PC-3 (cell line): Measurements from ENCODE around the gene IQSEC1.

Source experiments
- EZH2phosphoT487 ChIP-seq: fragments of 300-600 bp; sonication (generic); IDR thresholded peaks from 2 replicates; pipeline ENCODE4 v1.6.1; 2018; ENCODE audit warnings: mild to moderate bottlenecking, antibody characterized with exemption, low read length, borderline replicate concordance
- TF ChIP-seq, protein P1 (sequence below): fragments of 300-600 bp; sonication (generic); conservative IDR thresholded peaks from 2 replicates; pipeline ENCODE4 v1.5.1; 2017; ENCODE audit warnings: antibody characterized with exemption, low read depth, mild to moderate bottlenecking, low read length

DNA sequence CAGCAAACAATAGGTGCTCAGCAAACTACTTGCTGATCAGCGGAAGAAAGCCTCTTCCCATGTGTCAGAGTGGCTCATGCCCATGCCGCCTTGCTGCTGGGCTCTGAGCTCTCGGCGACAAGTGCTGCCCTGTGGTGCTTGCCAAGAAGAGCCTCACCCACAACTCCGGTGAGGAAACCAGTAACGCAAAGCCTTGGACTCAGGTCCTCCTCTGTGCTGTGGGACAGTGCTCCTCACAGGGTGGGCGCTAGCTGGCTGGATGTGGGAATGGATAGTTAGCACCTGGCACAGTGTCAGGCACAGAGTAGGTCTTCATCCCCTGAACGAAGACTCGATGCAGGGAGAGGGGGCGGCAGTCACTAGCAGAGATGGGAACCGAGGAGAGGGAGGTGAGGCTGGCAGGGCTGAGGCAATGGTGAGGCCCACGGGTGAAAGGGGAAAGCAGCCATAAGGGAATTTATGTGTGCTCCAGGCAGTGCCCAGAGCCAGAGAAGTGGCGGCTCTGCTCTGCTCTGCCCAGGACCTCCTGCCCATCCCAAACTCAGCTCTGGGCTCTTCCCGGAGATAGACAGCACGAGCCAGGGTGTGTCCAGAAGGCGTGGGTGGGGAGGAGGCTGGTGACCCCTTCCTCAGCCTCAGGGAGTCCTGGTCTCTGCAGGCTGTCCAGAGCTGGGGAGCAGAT, 55.7 kb downstream of the IQSEC1 start:
- TF ChIP-seq, protein P1, sequence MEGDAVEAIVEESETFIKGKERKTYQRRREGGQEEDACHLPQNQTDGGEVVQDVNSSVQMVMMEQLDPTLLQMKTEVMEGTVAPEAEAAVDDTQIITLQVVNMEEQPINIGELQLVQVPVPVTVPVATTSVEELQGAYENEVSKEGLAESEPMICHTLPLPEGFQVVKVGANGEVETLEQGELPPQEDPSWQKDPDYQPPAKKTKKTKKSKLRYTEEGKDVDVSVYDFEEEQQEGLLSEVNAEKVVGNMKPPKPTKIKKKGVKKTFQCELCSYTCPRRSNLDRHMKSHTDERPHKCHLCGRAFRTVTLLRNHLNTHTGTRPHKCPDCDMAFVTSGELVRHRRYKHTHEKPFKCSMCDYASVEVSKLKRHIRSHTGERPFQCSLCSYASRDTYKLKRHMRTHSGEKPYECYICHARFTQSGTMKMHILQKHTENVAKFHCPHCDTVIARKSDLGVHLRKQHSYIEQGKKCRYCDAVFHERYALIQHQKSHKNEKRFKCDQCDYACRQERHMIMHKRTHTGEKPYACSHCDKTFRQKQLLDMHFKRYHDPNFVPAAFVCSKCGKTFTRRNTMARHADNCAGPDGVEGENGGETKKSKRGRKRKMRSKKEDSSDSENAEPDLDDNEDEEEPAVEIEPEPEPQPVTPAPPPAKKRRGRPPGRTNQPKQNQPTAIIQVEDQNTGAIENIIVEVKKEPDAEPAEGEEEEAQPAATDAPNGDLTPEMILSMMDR: no peak
- TF ChIP-seq EZH2phosphoT487: no peak
